Stimulated activated CD4-positive, alpha-beta T cell treated with anti-CD3 and anti-CD28 coated beads, Interleukin-15, amount 100 ng/mL, for 1 hour (primary cell): ENCODE data around the gene CAMK1D.

Experiments used
- DNase-seq, 2 donors: peaks; one replicate each; pipeline ENCODE4 v3.0.0-alpha.2; 2020; ENCODE audit warnings: low read depth in 1 of 2, low spot score in 1 of 2

The CAMK1D gene

GRCh38 chr10:12685261-12686058 lies 336.1 kb downstream of the CAMK1D start:
- no peak for DNase-seq

DNA sequence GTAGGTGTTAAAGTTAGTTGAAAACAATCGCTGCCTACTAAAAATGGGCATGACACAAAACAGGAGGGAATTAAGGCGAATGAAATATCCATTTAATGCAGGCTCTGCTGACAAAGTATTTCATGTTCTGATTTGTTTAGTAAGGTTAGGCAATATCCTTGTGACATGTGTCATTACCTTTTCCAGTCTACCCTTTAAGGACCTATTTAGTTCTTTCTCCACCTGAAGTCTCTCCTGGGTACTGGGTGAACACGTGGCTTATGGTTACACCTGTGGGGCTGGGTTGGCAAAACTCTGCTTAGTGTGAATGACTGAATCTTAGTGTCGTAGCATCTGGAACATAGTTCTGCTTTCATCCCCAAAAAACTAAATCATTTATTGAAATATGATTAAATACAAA lies 338.6 kb downstream of the CAMK1D start:
- no peak for DNase-seq

GRCh38 chr10:12689893-12690292 lies 340.5 kb downstream of the CAMK1D start:
- no peak for DNase-seq

DNA sequence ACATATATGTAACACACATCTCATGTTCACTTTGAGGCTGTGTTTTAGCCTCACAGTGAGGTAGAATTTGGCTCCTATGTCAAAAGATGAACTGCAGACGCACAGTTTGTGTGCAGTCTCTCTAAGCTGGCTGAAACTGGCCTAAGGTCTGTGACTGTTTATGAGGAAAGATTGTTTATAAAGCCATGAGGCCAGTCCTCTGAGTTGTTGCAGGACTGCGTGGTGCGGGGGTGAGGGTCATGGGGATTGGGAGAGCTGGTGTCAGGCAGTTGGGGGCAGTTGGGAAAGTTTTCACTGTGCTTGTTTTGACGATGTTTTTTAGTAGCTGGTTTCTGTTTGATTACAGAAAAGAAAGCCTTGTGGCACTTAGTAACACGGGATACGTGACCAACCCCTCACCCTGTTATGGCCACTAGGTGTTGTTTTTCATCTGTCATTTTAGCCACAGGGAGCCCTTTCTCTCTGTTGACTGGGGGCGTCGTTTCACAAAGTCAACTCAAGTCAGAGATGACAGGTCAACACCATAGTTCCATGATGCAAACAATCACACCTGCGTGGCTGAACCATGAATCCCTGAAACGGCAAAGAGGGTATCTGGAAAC lies 341.3 kb downstream of the CAMK1D start:
- no peak for DNase-seq

- no peak for DNase-seq
Observed at GRCh38 chr10:12691596-12691995, 342.2 kb downstream of the CAMK1D start.

- no peak for DNase-seq
Observed at GRCh38 chr10:12697764-12698163, 348.4 kb downstream of the CAMK1D start.

- DNase-seq: no peak
Observed at GRCh38 chr10:12699258-12699700, 349.9 kb downstream of the CAMK1D start.

DNA sequence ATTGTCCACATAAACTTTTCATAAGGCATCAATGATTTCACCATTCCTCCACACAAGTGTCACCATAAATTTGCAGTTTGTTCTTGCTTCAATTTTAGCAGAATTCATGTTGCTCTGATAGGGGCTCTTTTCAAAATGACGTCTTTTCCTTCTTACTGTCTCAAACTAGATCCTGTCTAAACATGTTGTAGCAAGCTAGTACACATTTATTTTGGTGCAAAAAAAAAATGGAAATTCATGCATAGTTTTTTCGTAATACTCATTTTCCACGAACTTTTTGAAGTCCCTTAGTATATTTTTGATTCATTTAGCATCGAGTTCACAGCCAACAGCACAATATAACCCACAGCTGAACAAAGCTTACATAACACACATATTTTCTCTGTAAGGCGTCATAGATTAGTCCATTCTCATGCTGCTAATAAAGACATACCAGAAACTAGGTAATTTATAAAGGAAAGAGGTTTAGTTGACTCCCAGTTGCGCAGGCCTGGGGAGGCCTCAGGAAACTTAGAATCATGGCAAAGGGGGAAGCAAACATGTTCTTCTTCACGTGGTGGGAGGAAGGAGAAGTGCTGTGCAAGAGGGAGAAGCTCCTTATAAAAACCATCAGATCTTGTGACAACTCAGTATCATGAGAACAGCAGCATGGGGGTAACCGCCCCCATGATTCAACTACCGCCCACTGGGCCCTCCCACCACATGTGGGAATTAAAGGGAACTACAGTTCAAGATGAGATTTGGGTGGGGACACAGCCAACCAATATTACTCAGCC lies 350.6 kb downstream of the CAMK1D start:
- no peak for DNase-seq

DNA sequence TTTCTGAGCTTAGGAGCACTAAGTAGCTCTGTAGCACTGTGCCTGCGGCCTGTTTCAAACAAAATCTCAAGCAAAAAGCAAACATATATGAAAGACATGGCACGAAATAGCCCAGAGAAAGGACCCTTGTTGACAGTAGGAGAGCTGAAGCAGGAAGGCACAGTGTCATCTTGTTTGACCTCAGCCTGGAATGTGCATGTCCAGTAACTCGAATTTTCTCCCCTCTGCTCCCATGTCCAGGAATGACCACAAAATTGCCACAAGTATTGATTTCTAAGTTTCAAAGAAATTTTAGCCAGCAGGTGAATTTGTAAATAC lies 351.2 kb downstream of the CAMK1D start:
- no peak for DNase-seq

- DNase-seq: no peak
Observed at GRCh38 chr10:12701696-12702095, 352.3 kb downstream of the CAMK1D start.

- DNase-seq: no peak
Observed at GRCh38 chr10:12702215-12702770, 352.9 kb downstream of the CAMK1D start.

- DNase-seq: no peak
Observed at GRCh38 chr10:12703126-12703525, 353.8 kb downstream of the CAMK1D start.

DNA sequence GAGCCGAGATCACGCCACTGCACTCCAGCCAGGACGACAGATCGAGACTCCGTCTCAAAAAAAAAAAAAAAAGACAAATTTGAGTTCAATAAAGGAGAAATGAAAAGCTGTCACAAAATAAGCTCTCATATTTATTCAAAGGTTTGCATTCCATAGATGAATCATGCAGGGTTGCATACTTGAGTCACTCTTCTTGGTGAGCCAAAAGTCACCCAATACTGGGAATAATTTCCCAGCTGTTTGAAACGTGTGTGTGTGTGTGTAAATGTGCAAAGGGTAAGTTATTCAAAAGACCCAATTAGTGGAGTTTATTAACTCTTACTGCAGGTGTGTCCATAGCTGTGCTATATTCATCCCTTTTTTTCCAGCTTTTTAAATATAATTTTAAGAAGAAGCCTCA lies 354.5 kb downstream of the CAMK1D start:
- no peak for DNase-seq

- DNase-seq: no peak
Observed at GRCh38 chr10:12704488-12704887, 355.1 kb downstream of the CAMK1D start.

GRCh38 chr10:12705943-12706342 lies 356.6 kb downstream of the CAMK1D start:
- DNase-seq: no peak

GRCh38 chr10:12707461-12708185 lies 358.3 kb downstream of the CAMK1D start:
- no peak for DNase-seq

- no peak for DNase-seq
Observed at GRCh38 chr10:12709000-12709401, 359.7 kb downstream of the CAMK1D start.

- DNase-seq: no peak
Observed at GRCh38 chr10:12709521-12709963, 360.2 kb downstream of the CAMK1D start.

DNA sequence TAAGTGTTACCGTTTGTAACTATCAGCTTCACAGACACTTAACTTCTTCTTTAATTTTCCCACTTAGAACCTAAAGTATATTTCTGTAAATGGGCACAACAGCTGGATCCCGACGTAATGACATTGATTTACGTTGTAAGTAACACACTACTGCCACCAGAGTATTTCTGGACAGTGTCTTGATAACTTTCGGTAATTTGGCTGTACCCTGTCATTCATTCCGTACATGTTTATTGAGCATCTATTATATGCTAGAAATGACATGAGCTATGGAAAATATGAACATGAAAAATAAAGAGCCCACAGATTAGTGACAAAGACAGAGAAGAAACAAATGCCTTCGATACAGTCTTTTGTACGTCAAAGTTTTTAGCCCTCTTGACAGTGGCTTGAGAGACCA lies 360.8 kb downstream of the CAMK1D start:
- no peak for DNase-seq

GRCh38 chr10:12710594-12711349 lies 361.4 kb downstream of the CAMK1D start:
- DNase-seq: peak; percentile 51 to 72
